ENCODE results near the gene CTCF.
A peak's percentile ranks its signal among the peaks of the same experiment; 100 is the strongest.
"Not testable (repeated sequence)": the region's sequence is repeated elsewhere in the genome, so short reads cannot be mapped to it uniquely, and the experiment has no call there.

Gene CTCF

GRCh38 chr16:67562526-67562917, at the start of gene CTCF:
TSS of gene CTCF (plus strand) at chr16:67562526. CDS start at chr16:67610833, 48,307 bp downstream.
- peak; percentile 75 to 83 for DNase-seq

DNA sequence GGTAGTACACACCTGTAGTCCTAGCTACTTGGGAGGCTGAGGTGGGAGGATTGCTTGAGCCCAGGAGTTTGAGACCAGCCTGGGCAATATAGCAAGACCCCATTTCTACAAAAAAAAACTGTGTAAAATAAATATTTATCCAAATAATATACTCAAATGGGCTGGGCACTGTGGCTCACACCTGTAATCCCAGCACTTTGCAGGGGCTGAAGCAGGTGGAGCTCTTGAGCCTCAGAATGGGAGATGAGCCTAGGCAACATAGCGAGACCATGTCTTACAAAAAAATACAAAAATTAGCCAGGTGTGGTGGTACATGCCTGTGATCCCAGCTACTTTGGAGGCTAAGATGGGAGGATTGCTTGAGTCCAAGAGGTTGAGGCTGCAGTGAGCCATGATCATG, 48.4 kb upstream of the CTCF start:
- DNase-seq, result not testable (repeated sequence)

DNA sequence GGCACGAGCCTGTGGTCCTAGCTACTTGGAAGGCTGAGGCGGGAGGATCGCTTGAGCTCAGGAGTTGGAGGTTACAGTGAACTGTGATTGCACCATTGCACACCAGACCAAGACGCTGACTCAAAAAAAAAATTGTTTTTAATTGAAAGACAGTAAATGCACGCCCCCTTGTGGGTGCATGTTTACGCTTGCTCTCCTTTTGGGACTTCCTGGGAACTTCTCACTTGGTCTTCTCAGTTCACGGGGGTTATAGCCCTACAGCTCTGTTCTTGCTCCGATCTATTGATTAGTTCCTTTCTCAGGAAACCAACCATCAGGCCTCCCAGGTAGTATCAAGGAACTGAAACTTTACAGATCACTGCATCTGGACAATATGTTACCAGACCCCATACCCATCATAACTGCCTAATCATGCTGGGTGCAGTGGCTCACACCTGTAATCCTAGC, 47.9 kb upstream of the CTCF start:
- peak; percentile 85 to 88 for DNase-seq

GRCh38 chr16:67516296-67517154, 45.8 kb upstream of the CTCF start:
- no peak for DNase-seq

DNA sequence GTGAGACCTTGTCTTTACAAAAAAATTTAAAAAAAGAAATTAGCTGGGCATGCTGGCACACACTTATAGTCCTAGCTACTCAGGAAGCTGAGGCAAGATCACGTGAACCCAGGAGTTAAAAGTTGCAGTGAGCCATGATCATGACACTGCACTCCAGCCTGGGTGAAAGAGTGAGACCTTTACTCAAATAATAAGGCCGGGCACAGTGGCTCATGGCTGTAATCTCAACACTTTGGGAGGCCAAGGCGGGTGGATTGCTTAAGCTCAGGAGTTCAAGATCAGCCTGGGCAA, 45.2 kb upstream of the CTCF start:
- no peak for DNase-seq

DNA sequence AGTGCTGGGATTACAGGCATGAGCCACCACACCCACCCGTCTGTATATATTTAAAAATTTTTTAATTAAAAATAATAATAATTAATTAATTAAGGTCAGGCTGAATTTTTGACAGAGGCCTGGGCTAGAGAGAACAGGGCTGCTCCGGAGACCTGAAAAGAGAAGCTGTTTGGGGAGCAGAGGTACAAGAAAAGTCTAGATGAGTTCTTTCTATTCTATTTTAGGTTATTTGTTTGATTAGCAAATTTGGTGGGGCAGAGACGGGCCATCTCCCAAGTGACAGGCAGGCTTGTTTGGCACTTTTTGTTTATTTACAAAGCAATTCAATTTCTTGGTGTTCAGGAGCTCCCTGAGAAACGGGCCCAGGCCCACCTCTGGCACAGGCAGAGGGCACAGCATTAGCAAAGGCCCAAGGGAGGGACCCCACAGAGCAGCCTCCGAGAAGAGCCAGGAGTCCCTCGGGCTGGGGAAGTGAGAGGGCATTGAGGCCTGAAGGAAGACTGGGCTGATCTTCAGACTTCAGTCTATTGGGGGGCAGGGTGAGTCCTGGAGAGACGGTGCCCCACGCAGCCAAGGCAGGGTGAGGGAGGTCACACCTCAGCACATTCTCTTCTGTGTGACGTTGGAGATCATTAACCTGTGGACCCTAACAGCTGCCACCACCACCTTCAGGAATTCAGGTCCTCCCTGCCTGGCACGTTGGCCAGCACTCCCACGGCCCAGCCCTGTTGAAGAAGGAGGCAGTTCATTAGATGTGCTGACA, 44.5 kb upstream of the CTCF start:
- no peak for DNase-seq

- no peak for DNase-seq
Observed at GRCh38 chr16:67518676-67519075, 43.6 kb upstream of the CTCF start.

GRCh38 chr16:67519242-67519641, 43.1 kb upstream of the CTCF start:
- no peak for DNase-seq

DNA sequence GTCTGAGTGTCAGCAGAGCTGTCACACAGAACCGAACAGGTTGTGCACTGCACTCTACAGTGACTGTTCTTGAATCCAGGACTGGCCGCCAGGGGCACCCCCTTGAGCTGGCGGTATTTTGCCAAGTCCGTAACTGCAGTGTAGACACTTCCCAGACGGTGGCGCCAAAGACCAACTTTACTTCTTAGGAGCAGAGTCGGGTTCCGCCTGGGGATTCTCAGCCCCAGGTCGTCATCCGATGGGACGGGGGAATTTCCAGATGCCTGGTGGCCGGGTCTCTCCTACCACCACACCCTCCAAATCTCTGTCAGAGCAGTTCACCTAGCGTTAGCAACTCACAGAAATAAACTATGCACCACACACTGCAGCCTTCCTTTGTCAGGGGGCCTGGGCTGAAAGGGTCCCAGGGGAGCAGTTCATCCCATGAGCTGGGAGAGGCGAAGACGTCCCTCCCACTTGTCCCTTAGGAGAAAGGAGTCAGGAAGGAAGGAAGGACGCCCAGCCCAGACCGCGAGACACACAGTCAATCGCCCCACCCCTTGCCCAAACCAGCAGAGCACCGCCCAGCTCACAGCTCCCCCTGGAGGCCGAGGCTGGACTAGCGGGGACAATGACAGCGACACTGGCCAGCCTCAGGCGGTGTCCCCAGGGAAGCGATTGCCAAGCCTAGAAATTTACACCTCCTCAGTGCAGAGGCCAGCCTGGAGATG, 41.1 kb upstream of the CTCF start:
- DNase-seq, result peak; percentile 100

DNA sequence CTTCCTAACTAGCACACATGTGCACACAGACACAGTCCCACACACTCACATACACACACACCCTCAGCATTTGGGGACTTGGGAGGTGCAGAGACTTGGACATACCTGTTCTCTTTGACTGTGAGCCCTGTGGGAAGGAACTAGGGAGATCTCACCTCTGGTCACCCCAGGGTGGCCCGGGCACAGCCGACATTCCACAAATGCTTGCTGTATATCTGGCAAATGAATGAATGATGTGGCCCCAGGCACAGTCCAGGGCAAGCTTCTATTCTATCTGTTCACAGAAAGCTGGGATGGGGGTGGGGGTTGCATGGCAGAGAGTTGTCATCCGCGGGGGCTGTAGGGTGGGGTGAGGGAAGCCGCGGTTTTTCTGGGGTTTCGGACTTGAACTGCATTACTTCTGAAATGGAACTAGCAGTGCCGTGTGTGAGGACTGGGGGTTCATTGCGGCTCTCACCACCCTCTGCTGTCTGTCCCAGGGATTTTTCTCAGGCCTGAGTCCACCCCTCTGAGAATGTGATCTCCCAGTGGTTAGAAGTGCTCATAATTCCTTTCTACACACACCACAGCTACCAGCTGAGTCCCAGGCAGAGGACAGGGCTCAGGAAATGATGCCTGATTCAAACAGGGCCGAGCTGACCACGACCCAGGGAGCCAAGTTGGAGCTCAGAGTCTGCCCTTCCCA, 37.0 kb upstream of the CTCF start:
- DNase-seq, result no peak

- DNase-seq, result no peak
Observed at GRCh38 chr16:67526149-67526791, 36.1 kb upstream of the CTCF start.

GRCh38 chr16:67528222-67528869, 34.0 kb upstream of the CTCF start, which contains the start of gene RIPOR1:
TSS of gene RIPOR1 (plus strand) at chr16:67528829. CDS start at chr16:67538447, 9,618 bp downstream.
- peak; percentile 51 to 60 for DNase-seq

DNA sequence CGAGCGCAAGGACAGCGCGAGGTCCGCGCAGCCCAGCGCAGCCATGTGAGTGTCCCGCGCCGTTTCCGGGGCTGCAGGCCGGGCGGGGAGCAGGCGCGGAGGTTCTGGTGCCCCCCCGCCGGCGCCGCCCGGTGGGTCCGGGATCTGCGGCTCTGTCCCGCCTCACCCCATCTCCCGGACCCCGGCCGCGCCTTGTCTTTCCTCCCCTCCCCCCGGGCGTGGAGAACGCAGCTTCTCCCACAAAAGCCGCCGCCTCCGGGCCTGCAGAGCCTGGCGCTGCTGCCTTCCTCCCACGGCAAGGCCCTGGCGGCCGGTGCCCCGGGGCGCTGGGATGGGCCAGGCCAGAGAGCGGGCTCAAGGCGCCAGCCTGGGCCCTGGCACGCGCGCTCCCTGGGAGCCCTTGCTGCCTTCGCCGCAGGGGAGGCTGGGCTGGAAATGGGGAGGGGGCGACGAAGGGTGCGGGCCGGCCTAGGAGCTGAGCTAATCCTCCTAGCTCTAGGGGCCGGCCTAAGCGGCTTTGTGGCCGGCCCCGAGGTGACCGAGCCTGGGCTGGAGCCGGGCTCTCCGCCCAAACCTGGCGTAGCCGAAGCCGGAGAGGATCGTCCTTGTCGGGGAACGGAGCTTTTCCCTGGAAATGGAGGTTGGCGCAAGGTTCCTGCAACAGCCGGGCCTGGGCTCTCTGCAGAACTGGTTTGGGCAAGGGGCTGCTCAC, 33.3 kb upstream of the CTCF start:
- DNase-seq, result peak; percentile 39 to 42

GRCh38 chr16:67529582-67530012, 32.7 kb upstream of the CTCF start:
- no peak for DNase-seq

- DNase-seq, result no peak
Observed at GRCh38 chr16:67530013-67530939, 32.0 kb upstream of the CTCF start.

DNA sequence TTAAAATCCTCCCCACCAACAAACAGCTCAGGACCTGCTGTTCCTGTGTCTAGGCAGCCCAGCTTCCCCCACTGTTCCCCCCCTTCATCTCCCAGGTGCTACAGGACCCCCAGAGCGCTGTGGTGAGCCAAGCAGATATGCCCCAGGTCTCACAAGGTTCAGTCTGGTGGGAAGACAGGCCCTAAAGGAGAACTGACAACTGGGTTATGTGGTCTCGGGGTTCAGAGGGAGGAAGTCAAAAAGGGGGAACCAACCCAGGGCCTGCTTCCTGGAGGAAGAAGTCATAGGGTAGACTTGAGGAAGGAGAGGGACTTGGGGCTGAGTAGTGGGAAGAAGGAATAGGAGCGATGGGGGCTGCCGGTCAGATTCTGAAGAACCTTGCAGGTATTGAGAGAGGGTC, 31.1 kb upstream of the CTCF start:
- DNase-seq, result no peak

DNA sequence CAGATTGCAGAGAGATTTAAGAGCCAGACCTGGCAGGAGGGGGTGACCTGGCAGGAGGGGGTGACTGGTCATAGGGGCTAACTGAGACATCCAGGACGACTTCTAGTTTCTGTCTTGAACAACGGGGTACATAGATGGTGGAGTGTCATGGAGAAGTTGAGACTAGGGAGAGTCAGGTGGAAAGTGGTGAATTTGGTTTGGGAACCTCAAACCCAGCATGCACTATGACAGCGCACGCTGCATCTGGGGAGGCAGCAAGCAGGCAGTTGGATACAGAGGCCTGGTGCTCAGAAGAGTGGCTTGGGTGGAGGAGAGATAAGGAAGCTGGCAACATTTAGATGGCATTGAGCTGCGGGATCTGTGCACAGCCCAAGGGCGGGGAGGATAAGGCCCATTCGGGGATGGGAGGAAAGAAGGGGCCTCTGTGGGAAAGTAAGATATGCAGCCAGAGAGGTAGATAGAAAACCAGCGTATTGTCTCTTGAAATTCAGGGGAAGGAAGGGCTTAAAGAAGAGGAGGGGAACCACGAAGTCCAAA, 29.2 kb upstream of the CTCF start:
- no peak for DNase-seq

DNA sequence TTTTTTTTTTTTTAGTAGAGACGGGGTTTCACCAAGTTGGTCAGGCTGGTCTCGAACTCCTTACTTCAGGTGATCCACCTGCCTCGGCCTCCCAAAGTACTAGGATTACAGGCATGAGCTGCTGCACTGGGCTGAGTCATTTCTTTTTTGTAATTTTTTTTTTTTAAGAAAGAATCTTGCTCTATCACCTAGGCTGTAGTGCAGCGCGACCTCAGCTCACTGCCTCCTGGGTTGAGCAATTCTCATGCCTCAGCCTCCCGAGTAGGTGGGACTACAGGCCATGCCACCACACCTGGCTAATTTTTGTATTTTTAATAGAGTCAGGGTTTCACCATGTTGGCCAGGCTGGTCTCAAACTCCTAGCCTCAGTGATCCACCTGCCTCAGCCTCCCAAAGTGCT, 28.3 kb upstream of the CTCF start:
- not testable (repeated sequence) for DNase-seq

- no peak for DNase-seq
Observed at GRCh38 chr16:67534431-67534830, 27.9 kb upstream of the CTCF start.

GRCh38 chr16:67535201-67535600, 27.1 kb upstream of the CTCF start:
- DNase-seq, result no peak
